Activated CD8-positive, alpha-beta memory T cell treated with anti-CD3 and anti-CD28 coated beads, Interleukin-2, amount 50 U/mL, for 24 hours (primary cell): Measurements from ENCODE around the gene LNX1.

Experiments
- DNase-seq: peaks from one replicate; pipeline ENCODE4 v3.0.0-alpha.2; 2020; ENCODE audit errors: extremely low read depth

LNX1 gene

GRCh38 chr4:53591372-53591892, at the start of gene LNX1:
LNX1 (minus strand) TSS chr4:53591486; CDS start chr4:53574002, 17,484 bp downstream.
- DNase-seq: no peak

- no peak for DNase-seq
Observed at GRCh38 chr4:53640576-53641453, 49.5 kb upstream of the LNX1 start.

GRCh38 chr4:53638919-53639318, 47.6 kb upstream of the LNX1 start:
- DNase-seq: no peak

- DNase-seq: no peak
Observed at GRCh38 chr4:53637348-53637747, 46.1 kb upstream of the LNX1 start.

GRCh38 chr4:53635697-53636483, 44.6 kb upstream of the LNX1 start:
- DNase-seq: no peak

GRCh38 chr4:53633608-53634007, 42.3 kb upstream of the LNX1 start:
- no peak for DNase-seq

GRCh38 chr4:53629296-53629695, 38.0 kb upstream of the LNX1 start:
- DNase-seq: no peak

- no peak for DNase-seq
Observed at GRCh38 chr4:53626491-53626890, 35.2 kb upstream of the LNX1 start.

GRCh38 chr4:53625888-53626287, 34.6 kb upstream of the LNX1 start:
- no peak for DNase-seq

GRCh38 chr4:53622739-53623151, 31.5 kb upstream of the LNX1 start:
- no peak for DNase-seq

- DNase-seq: no peak
Observed at GRCh38 chr4:53620956-53621355, 29.7 kb upstream of the LNX1 start.

- DNase-seq: no peak
Observed at GRCh38 chr4:53619431-53619830, 28.1 kb upstream of the LNX1 start.

- no peak for DNase-seq
Observed at GRCh38 chr4:53618321-53618720, 27.0 kb upstream of the LNX1 start.

- no peak for DNase-seq
Observed at GRCh38 chr4:53617101-53617680, 25.9 kb upstream of the LNX1 start.

GRCh38 chr4:53616219-53616618, 24.9 kb upstream of the LNX1 start:
- no peak for DNase-seq

- DNase-seq: no peak
Observed at GRCh38 chr4:53614591-53614990, 23.3 kb upstream of the LNX1 start.

- no peak for DNase-seq
Observed at GRCh38 chr4:53613428-53613827, 22.1 kb upstream of the LNX1 start.

GRCh38 chr4:53608649-53609048, 17.4 kb upstream of the LNX1 start:
- DNase-seq: no peak

- no peak for DNase-seq
Observed at GRCh38 chr4:53608242-53608641, 17.0 kb upstream of the LNX1 start.

GRCh38 chr4:53605783-53606182, 14.5 kb upstream of the LNX1 start:
- DNase-seq: no peak

GRCh38 chr4:53602390-53602789, 11.1 kb upstream of the LNX1 start:
- DNase-seq: no peak

- DNase-seq: no peak
Observed at GRCh38 chr4:53601251-53601764, 10.0 kb upstream of the LNX1 start.
